Fibroblast of mammary gland (primary cell): ENCODE data around the gene SERPINE1.
A peak's percentile ranks its signal among the peaks of the same experiment; 100 is the strongest.

ENCODE experiments used
- DNase-seq: peaks from one replicate; pipeline ENCODE4 v3.0.0-alpha.2; 2010; ENCODE audit warnings: low read depth
- H3K4me3 ChIP-seq: 2 replicates; pipeline ENCODE4 v1.5.1; 2011; ENCODE audit warnings: low read depth, mild to moderate bottlenecking, low read length, moderate library complexity; ENCODE audit not compliant: control insufficient read depth
- TF ChIP-seq, protein P1 (sequence below): conservative IDR thresholded peaks from 2 replicates; pipeline ENCODE4 v1.5.1; 2011; ENCODE audit warnings: low read depth, low read length, inconsistent platforms; ENCODE audit not compliant: control insufficient read depth, insufficient read depth

SERPINE1 gene

DNA sequence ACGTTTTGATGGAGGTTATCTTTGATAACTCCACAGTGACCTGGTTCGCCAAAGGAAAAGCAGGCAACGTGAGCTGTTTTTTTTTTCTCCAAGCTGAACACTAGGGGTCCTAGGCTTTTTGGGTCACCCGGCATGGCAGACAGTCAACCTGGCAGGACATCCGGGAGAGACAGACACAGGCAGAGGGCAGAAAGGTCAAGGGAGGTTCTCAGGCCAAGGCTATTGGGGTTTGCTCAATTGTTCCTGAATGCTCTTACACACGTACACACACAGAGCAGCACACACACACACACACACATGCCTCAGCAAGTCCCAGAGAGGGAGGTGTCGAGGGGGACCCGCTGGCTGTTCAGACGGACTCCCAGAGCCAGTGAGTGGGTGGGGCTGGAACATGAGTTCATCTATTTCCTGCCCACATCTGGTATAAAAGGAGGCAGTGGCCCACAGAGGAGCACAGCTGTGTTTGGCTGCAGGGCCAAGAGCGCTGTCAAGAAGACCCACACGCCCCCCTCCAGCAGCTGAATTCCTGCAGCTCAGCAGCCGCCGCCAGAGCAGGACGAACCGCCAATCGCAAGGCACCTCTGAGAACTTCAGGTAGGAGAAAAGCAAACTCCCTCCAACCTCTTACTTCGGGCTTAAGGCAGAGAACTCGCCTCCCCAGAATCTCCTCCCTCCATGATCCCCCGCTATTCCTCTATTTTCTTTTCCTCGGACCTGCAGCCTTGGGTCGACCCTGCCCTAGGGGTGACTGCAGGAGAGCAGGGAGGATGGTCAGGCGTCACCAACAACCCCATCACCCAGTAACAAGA is at the start of gene SERPINE1:
SERPINE1 (plus strand) TSS at position 454 of the 809 bp plus-strand sequence. CDS start 1,290 bp downstream, outside the sequence.
- TF ChIP-seq, protein P1, sequence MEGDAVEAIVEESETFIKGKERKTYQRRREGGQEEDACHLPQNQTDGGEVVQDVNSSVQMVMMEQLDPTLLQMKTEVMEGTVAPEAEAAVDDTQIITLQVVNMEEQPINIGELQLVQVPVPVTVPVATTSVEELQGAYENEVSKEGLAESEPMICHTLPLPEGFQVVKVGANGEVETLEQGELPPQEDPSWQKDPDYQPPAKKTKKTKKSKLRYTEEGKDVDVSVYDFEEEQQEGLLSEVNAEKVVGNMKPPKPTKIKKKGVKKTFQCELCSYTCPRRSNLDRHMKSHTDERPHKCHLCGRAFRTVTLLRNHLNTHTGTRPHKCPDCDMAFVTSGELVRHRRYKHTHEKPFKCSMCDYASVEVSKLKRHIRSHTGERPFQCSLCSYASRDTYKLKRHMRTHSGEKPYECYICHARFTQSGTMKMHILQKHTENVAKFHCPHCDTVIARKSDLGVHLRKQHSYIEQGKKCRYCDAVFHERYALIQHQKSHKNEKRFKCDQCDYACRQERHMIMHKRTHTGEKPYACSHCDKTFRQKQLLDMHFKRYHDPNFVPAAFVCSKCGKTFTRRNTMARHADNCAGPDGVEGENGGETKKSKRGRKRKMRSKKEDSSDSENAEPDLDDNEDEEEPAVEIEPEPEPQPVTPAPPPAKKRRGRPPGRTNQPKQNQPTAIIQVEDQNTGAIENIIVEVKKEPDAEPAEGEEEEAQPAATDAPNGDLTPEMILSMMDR, result peak; percentile 40
- H3K4me3 ChIP-seq, result peak within 1 kb of the TSS; percentile 99
- peak; percentile 100 for DNase-seq

DNA sequence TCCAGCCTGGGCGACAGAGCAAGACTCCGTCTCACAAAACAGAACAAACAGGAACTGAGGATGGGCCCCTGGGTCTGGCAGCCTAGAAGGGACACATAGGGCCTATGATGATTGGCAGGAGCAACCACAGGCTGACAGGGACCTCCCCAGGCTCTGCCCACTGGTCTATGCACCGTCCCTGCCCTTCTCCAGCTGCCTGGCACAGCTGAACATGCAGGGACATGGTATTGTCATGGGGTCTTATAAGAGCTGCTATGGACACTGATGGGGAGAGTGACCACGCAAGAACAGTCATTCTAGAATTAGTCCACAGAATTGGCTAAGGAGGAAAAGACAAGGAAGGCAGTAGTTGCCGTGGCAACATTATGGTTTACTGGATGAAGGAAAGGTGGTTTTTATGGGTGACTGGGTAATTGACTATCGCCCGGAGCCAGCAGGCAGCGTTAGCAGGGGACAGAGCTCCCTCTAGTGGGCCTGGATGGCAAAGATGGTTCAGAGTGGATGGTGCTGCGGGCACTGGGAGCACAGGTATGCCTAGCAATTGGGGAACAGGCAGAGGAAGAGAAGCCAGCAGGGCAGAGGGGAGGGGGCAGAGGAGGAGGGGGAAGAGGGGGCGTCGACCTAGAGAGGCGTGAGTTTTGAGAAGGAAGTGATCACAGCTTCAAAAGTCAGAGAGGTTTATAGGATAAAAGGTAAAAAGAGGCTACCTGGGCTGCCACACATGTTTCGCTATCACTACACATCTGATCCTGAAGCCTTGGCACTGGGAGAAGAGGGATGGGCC is 49.4 kb upstream of the SERPINE1 start:
- peak; percentile 63 for DNase-seq
- H3K4me3 ChIP-seq, result no peak overlapping the region
- TF ChIP-seq, protein P1, result peak; percentile 97

DNA sequence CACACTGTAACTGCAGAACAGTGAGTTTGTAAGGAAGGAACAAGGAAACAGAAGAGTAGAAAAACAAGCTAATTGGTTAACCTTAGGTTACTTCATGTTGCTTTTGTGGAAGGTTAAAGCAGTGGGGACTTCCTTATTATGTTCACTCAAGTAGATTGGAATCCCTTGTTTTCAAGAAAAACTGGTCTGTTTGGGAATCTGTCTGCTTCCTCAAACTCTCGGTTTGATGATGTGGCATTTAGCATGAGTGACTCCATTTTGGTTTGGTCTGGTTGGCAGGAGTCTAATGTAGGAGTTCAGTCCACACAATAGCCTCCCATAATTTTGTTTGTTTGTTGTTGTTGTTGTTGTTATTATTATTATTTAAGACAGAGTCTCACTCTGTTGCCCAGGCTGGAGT is 45.5 kb upstream of the SERPINE1 start:
- TF ChIP-seq, protein P1, result no peak
- H3K4me3 ChIP-seq, result no peak overlapping the region
- no peak for DNase-seq

DNA sequence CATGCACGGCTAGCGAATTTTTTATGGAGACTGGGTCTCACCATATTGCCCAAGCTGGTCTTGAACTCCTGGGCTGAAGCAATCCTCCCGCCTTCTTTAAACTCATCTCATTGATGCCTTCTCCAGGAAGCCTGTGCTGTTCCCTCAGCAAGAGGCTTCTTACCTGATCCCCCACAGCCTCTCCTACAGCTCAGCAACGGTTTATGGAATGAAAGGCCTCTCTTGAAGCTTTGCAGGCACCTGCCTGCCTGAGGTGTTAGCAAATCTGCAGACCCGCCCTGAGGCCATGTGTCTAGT is 42.1 kb upstream of the SERPINE1 start:
- TF ChIP-seq, protein P1, result no peak
- peak overlapping the region; percentile 84 for H3K4me3 ChIP-seq
- no peak for DNase-seq

DNA sequence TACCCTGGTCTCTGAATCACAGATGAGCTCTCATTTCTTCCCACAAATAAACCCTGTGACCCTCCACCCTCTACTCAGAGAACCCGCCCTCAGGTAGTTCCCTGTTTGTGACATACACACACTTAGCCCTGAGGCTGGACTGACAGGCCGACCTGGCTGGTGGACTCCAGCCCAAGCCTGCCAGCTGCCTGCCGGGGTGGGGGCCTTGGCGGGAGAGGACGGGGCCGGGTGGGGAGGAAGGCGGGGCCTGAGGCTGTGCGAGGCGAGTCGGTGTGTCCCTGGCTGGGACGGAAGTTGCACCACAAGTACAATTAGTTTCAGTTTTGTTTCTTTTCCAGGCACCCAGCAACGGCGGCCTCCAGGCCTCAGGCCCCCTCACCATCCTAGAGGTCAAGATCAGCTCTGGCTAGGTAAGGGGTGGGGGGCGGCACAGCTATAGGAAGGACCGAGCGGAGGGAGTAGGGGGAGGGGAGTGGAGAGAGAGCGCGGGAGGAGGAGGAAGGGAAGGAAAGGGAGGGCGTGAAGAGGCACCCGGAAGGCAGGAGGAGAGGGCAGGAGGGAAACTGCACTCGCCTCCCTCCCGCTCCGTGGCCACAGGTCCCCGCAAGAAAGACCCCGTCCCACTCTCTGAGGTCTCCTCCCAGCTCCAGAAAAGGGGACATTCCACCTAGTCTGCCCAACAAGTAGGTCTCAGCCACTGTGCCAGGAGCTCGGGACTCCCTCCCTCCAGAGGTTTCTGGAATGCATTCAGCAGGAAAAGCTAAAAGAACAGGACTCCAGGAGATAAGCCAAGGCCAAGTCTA is 41.5 kb upstream of the SERPINE1 start, which contains the start of gene TRIM56:
TRIM56 (plus strand) TSS at position 320 of the 803 bp plus-strand sequence. CDS start 1,832 bp downstream, outside the sequence.
- H3K4me3 ChIP-seq, result peak within 1 kb of the TSS; percentile 84
- DNase-seq, result peak; percentile 63
- TF ChIP-seq, protein P1, result no peak

DNA sequence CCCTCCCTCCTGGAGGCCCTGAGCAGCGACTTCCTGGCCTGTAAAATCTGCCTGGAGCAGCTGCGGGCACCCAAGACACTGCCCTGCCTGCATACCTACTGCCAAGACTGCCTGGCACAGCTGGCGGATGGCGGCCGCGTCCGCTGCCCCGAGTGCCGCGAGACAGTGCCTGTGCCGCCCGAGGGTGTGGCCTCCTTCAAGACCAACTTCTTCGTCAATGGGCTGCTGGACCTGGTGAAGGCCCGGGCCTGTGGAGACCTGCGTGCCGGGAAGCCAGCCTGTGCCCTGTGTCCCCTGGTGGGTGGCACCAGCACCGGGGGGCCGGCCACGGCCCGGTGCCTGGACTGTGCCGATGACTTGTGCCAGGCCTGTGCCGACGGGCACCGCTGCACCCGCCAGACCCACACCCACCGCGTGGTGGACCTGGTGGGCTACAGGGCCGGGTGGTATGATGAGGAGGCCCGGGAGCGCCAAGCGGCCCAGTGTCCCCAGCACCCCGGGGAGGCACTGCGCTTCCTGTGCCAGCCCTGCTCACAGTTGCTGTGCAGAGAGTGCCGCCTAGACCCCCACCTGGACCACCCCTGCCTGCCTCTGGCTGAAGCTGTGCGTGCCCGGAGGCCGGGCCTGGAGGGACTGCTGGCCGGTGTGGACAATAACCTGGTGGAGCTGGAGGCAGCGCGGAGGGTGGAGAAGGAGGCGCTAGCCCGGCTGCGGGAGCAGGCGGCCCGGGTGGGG is 39.4 kb upstream of the SERPINE1 start:
- DNase-seq, result no peak
- no peak overlapping the region for H3K4me3 ChIP-seq
- TF ChIP-seq, protein P1, result no peak
